ENCODE data around the gene ANKRD23.

Gene ANKRD23

GRCh38 chr2:96824079-96824870 is 19.5 kb downstream of the ANKRD23 start:
- ATAC-seq (ENCODE audit: low read depth) (peak; percentile 60), DNase-seq (ENCODE audit: low spot score) (no peak)
- Histone ChIP-seq H3K9me3 (ENCODE audit: severe bottlenecking) (no peaks in the 10 kb centered on the region), H3K36me3 (ENCODE audit: low read depth) (peaks cover 15% of the 10 kb centered on the region; the same call in 1 of the 2 replicates), H3K4me1 (ENCODE audit: insufficient read depth, poor library complexity, severe bottlenecking) (peaks cover 3% of the 10 kb centered on the region), H3K27ac (ENCODE audit: poor library complexity, severe bottlenecking) (no peak overlapping the region), H3K27me3 (ENCODE audit: insufficient read depth, poor library complexity, severe bottlenecking) (no peaks in the 10 kb centered on the region), H3K4me3 (ENCODE audit: severe bottlenecking) (no peak overlapping the region)
- TF ChIP-seq CTCF (IDR thresholded peaks at IDR 0.05; ENCODE audit: poor library complexity, severe bottlenecking) = no peak

GRCh38 chr2:96823198-96823597 is 20.6 kb downstream of the ANKRD23 start:
- ATAC-seq (ENCODE audit: low read depth) (no peak), DNase-seq (ENCODE audit: low spot score) (no peak)
- Histone ChIP-seq H3K27me3 (ENCODE audit: insufficient read depth, poor library complexity, severe bottlenecking) (no peaks in the 10 kb centered on the region), H3K9me3 (ENCODE audit: severe bottlenecking) (no peaks in the 10 kb centered on the region), H3K36me3 (ENCODE audit: low read depth) (peaks cover 7% of the 10 kb centered on the region; the same call in 1 of the 2 replicates), H3K4me3 (ENCODE audit: severe bottlenecking) (no peak overlapping the region), H3K27ac (ENCODE audit: poor library complexity, severe bottlenecking) (no peak overlapping the region), H3K4me1 (ENCODE audit: insufficient read depth, poor library complexity, severe bottlenecking) (peaks cover 3% of the 10 kb centered on the region)
- no peak for TF ChIP-seq CTCF (IDR thresholded peaks at IDR 0.05; ENCODE audit: poor library complexity, severe bottlenecking)

- no peak for ATAC-seq (ENCODE audit: low read depth)
- TF ChIP-seq CTCF (IDR thresholded peaks at IDR 0.05; ENCODE audit: poor library complexity, severe bottlenecking) = no peak
- peaks cover 7% of the 10 kb centered on the region; the same call in 1 of the 2 replicates for H3K36me3 ChIP-seq (ENCODE audit: low read depth)
These were observed 21.0 kb downstream of the ANKRD23 start for GRCh38 chr2:96822786-96823185.

GRCh38 chr2:96821113-96821675 is 22.6 kb downstream of the ANKRD23 start:
- peaks cover 3% of the 10 kb centered on the region for H3K4me1 ChIP-seq (ENCODE audit: insufficient read depth, poor library complexity, severe bottlenecking)
- no peaks in the 10 kb centered on the region for H3K9me3 ChIP-seq (ENCODE audit: severe bottlenecking)
- peaks cover 7% of the 10 kb centered on the region; the same call in 1 of the 2 replicates for H3K36me3 ChIP-seq (ENCODE audit: low read depth)

More at GRCh38 chr2:96822786-96823185, 21.0 kb downstream of the ANKRD23 start:
- Histone ChIP-seq H3K27me3 (ENCODE audit: insufficient read depth, poor library complexity, severe bottlenecking) (no peaks in the 10 kb centered on the region), H3K4me3 (ENCODE audit: severe bottlenecking) (no peak overlapping the region), H3K9me3 (ENCODE audit: severe bottlenecking) (no peaks in the 10 kb centered on the region), H3K27ac (ENCODE audit: poor library complexity, severe bottlenecking) (no peak overlapping the region), H3K4me1 (ENCODE audit: insufficient read depth, poor library complexity, severe bottlenecking) (peaks cover 3% of the 10 kb centered on the region)
- DNase-seq (ENCODE audit: low spot score) = no peak

More at GRCh38 chr2:96821113-96821675, 22.6 kb downstream of the ANKRD23 start:
- no peak for DNase-seq (ENCODE audit: low spot score)
- Histone ChIP-seq H3K4me3 (ENCODE audit: severe bottlenecking) (no peak overlapping the region), H3K27ac (ENCODE audit: poor library complexity, severe bottlenecking) (no peak overlapping the region), H3K27me3 (ENCODE audit: insufficient read depth, poor library complexity, severe bottlenecking) (no peaks in the 10 kb centered on the region)
- TF ChIP-seq CTCF (IDR thresholded peaks at IDR 0.05; ENCODE audit: poor library complexity, severe bottlenecking) = no peak
- no peak for ATAC-seq (ENCODE audit: low read depth)

Data from RWPE2 (cell line).